Calu3 (cell line): ENCODE measurements around the gene ATP5PB. TPM values are rescaled to one million over a fixed set of nuclear protein-coding genes. Genes with fewer than 3 reads are reported as not detected.

Experiments used
- BruUV-seq: library from RNA; stranded (reverse); fragments of 400-500 nt; replicated peaks from 2 replicates; lab custom pipeline; 2021; lab: Mats Ljungman, UMichigan
- CTCF ChIA-PET: fragments of 300-600 bp; sonication (Branson Sonifier 250); formaldehyde crosslinking; loops from one replicate; lab custom pipeline; 2022; ENCODE audit warnings: antibody characterized with exemption; lab: Charles Lee
- DNase-seq: peaks from one replicate; pipeline ENCODE4 v3.0.0; 2022
- H3K27ac Mint-ChIP-seq: one replicate; pipeline ENCODE4 v1.8.0; 2022; ENCODE audit warnings: mixed read lengths; ENCODE audit not compliant: unreplicated experiment
- H3K27me3 Mint-ChIP-seq: one replicate; pipeline ENCODE4 v1.8.0; 2022; ENCODE audit warnings: mixed read lengths; ENCODE audit not compliant: unreplicated experiment
- H3K36me3 Mint-ChIP-seq: one replicate; pipeline ENCODE4 v1.8.0; 2022; ENCODE audit warnings: mild to moderate bottlenecking, moderate library complexity, mixed read lengths; ENCODE audit not compliant: insufficient read depth, unreplicated experiment
- H3K4me1 Mint-ChIP-seq: one replicate; pipeline ENCODE4 v1.8.0; 2022; ENCODE audit warnings: mild to moderate bottlenecking, low read depth, mixed read lengths; ENCODE audit not compliant: unreplicated experiment
- H3K4me3 Mint-ChIP-seq: one replicate; pipeline ENCODE4 v1.8.0; 2022; ENCODE audit warnings: mild to moderate bottlenecking, low read depth, moderate library complexity, mixed read lengths; ENCODE audit not compliant: unreplicated experiment
- H3K9me3 Mint-ChIP-seq: one replicate; pipeline ENCODE4 v1.8.0; 2022; ENCODE audit warnings: low read depth, mixed read lengths; ENCODE audit not compliant: unreplicated experiment
- CTCF ChIP-seq: fragments of 200-600 bp; IDR thresholded peaks from one replicate; pipeline ENCODE4 v1.8.0; 2022; ENCODE audit warnings: antibody characterized with exemption; ENCODE audit not compliant: unreplicated experiment
- intact Hi-C: fragments of 100-400 bp; cut with micrococcal nuclease; formaldehyde crosslinking; loops from one replicate; pipeline ENCODE4 v1.10.0; 2022; ENCODE audit not compliant: unreplicated experiment
- total RNA-seq: library from RNA; stranded (reverse); gene quantifications from 2 replicates; pipeline ENCODE4 v1.2.3, GENCODE V29; 2022

Gene ATP5PB
- total RNA-seq, 1 experiment from 2014 or later = 157 TPM

- TF ChIP-seq CTCF = no peak
- intact Hi-C loops = loop anchor here (1.0 kb wide), 1 partner anchor 149 kb away; no protein-coding TSS in a partner anchor
- Mint-ChIP-seq H3K4me3 (peak overlapping the region; percentile 41), H3K27me3 (no peaks in the 10 kb centered on the region), H3K4me1 (peaks cover 8% of the 10 kb centered on the region), H3K27ac (no peak overlapping the region), H3K9me3 (no peaks in the 10 kb centered on the region), H3K36me3 (peaks cover 5% of the 10 kb centered on the region)
- CTCF ChIA-PET = interaction anchor here (0.6 to 2.1 kb wide), 7 partner anchors 85 to 261 kb away, joined by 3 to 9 read pairs (median 6); partner anchors contain the start of gene RAP1A
- BruUV-seq = no TSS peak
- DNase-seq = peak; percentile 38
These were observed 58.3 kb downstream of the ATP5PB start for GRCh38 chr1:111507411-111508201.

DNA sequence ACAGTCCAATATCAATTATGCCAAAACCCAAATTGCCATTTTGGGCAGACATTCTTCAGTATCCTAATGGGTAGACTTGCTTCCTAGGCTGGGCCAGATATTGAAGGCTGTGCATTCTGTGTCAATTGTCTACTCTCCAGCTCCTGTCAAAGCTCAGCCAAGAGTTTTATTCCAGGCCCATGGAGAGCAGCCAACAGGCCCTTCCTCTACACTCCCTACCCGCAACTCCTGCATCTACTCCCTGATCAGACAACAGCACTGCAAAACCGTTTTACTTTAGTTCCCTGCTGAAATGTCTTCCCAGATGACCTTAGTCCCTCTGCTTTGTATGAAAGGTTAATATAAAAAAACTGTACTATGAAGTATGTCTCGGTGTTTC lies 60.7 kb downstream of the ATP5PB start:
- Mint-ChIP-seq H3K4me1 (peaks cover 8% of the 10 kb centered on the region), H3K4me3 (no peak overlapping the region), H3K27ac (no peak overlapping the region), H3K9me3 (no peaks in the 10 kb centered on the region), H3K36me3 (peaks cover 5% of the 10 kb centered on the region), H3K27me3 (no peaks in the 10 kb centered on the region)
- intact Hi-C loops = no loop called here
- DNase-seq = no peak
- TF ChIP-seq CTCF = no peak
- CTCF ChIA-PET = no interaction called here
- BruUV-seq = no TSS peak

GRCh38 chr1:111511370-111511769 lies 62.1 kb downstream of the ATP5PB start:
- Mint-ChIP-seq H3K27ac (no peak overlapping the region), H3K27me3 (no peaks in the 10 kb centered on the region), H3K9me3 (no peaks in the 10 kb centered on the region), H3K4me3 (no peak overlapping the region), H3K36me3 (peaks cover 5% of the 10 kb centered on the region), H3K4me1 (peaks cover 8% of the 10 kb centered on the region)
- intact Hi-C loops = no loop called here
- CTCF ChIA-PET = no interaction called here
- no TSS peak for BruUV-seq
- no peak for DNase-seq
- TF ChIP-seq CTCF = no peak

Other genes starting within 250 kb of the ATP5PB start
- 11.8 and 20.0 TPM in 2 replicates for gene DENND2D, start 248.8 kb upstream of the ATP5PB start, total RNA-seq
- gene CHI3L2, start 221.8 kb upstream of the ATP5PB start, total RNA-seq = 0.52 TPM in 1 of 2 replicates, not detected in the other
- not detected in 2 replicates for gene CHIA, start 158.6 kb upstream of the ATP5PB start, total RNA-seq
- 1.5 and 3.7 TPM in 2 replicates for gene OVGP1, start 21.7 kb upstream of the ATP5PB start, total RNA-seq
- 27.7 and 28.4 TPM in 2 replicates for gene WDR77, start 208 bp upstream of the ATP5PB start, total RNA-seq
- 0.56 and 0.85 TPM in 2 replicates for gene C1orf162, start 24.5 kb downstream of the ATP5PB start, total RNA-seq
- gene ADORA3, start 54.2 kb downstream of the ATP5PB start, total RNA-seq = not detected in 2 replicates
- gene TMIGD3, start 54.2 kb downstream of the ATP5PB start, total RNA-seq = not detected in 2 replicates
- 33.2 and 34.6 TPM in 2 replicates for gene RAP1A, start 170.3 kb downstream of the ATP5PB start, total RNA-seq